Suppressor macrophage treated with lipopolysaccharide for 1 hour (primary cell): Measurements from ENCODE around the gene ZNF385B.
"Not testable (repeated sequence)": the region's sequence is repeated elsewhere in the genome, so short reads cannot be mapped to it uniquely, and the experiment has no call there.

Source experiments
- DNase-seq, 3 donors: peaks; one replicate each; pipeline ENCODE4 v3.0.0-alpha.2; 2020 to 2022

Gene ZNF385B

GRCh38 chr2:179675435-179675834, 186.0 kb downstream of the ZNF385B start:
- no peak for DNase-seq

- DNase-seq = no peak
These were observed 190.1 kb downstream of the ZNF385B start for GRCh38 chr2:179671043-179671981.

- no peak for DNase-seq
These were observed 192.2 kb downstream of the ZNF385B start for GRCh38 chr2:179669196-179669595.

DNA sequence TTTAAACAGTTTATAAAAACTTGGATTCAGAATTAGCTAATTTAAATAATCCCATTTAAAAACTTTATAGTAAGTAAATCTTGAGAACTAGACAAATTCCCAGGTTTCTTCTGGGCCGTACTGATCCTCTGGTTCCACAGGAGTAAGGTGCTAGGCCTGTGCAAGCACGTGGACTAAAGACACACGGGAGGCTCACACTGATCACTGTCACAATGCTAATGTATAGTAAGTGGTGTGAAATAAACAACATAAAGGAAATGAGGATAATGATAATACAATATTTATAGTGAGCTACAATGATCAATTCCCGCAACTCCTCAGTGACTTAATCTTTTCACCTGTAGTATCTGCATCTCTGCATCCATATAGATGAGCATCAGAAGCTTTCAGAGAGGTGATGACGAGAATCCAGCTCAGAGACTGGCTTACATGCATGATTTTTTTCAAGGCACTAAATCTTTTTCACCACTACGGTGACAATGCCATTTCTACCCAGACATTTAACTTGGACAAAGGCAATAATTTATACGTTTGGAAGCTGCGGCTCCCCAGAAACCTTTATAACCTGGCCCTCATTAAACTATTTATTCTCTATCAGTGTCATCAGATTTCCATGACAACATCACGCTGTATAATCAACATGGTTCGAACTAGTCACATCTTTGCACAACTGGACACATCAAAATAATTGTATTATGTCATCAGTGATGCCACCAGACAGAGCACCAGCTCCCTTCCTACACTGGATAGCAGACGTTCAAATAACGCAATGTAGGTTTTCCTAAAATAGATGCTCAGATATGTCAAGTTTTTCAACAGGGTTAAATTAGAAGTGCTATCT, 196.2 kb downstream of the ZNF385B start:
- no peak for DNase-seq

GRCh38 chr2:179661986-179662385, 199.4 kb downstream of the ZNF385B start:
- DNase-seq = no peak

- no peak for DNase-seq
These were observed 204.3 kb downstream of the ZNF385B start for GRCh38 chr2:179657068-179657595.

- peak in 2 of 3 donors; percentile 11 to 21 for DNase-seq
These were observed 205.8 kb downstream of the ZNF385B start for GRCh38 chr2:179655627-179656026.

DNA sequence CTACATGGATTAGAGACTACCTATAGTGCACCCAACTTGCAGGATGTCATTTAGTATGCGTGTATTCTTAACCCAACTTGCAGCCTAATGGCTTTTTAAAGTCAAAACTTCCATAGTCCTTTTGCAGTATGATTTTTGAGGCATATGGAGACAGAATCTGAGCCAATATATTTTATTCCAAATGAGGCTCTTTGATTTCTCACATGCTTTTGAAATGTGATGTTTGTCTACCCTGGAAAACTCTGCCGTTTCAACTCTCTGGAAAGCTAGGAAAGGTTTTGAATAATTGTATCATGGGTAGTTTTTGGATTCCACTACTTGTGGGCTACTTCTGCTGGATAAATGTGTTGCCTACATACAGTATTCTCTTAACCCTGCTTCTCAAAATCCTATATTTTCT, 206.6 kb downstream of the ZNF385B start:
- DNase-seq = no peak

- DNase-seq = no peak
These were observed 209.1 kb downstream of the ZNF385B start for GRCh38 chr2:179652296-179652695.

DNA sequence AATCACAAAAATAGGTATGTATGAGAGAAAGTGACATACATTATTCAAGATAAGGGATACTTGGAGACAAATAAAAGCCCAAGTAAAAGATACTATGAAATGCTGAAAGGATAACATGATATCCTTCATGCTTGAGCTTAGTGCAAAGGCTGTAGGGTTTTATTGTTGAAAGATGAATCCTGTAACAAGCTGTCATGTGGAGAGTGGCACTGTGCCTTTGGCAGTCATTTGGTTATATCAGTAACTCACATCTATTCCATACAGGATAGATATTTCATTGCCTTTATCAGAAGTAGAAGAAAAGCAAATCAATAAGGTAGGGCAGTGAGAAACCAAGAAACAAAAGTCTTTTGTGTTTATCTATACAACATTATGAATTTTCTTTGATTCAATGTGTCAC, 211.0 kb downstream of the ZNF385B start:
- peak in 1 of 3 donors; percentile 16 for DNase-seq

GRCh38 chr2:179646862-179647587, 214.4 kb downstream of the ZNF385B start:
- no peak for DNase-seq

DNA sequence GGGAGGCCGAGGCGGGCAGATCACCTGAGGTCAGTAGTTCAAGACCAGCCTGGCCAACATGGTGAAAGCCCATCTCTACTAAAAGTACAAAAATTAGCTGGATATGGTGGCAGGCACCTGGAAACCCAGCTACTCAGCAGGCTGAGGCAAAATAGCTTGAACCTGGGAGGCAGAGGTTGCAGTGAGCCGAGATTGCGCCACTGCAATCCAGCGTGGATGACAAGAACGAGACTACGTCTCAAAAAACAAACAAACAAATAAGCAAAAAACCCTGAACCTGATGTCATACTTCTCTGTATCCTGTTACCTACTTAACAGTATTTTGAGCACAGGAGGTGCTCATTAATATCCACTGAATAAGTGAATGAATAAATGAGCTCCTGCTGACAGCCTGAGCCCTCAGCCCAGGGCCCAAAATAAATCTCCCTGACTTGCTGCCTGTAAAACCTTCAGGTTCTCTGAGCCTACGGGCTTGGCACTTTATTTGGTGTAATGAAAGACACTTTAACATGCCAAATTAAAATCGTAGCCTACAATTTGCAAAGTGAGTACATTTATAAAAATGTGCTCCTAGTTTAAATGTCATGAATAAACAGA, 215.1 kb downstream of the ZNF385B start:
- DNase-seq = no peak

DNA sequence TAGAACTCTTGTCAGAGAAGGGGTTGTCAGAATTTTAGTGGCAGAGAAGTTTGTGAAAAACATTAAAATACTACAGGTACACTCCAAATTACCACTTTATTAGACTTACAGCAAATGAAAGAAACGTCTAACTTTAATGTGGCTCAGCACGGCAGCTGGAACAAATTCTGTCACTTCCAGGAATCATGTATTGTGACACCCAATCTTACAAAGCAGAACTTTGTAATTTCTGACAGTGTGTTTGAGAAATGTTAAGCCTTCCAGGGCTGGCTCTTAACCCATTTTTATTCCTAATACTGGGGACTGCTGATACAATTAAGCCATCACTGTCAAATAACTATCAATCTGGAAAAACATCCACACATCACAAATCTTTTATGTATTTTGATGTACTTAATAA, 216.4 kb downstream of the ZNF385B start:
- DNase-seq = no peak

DNA sequence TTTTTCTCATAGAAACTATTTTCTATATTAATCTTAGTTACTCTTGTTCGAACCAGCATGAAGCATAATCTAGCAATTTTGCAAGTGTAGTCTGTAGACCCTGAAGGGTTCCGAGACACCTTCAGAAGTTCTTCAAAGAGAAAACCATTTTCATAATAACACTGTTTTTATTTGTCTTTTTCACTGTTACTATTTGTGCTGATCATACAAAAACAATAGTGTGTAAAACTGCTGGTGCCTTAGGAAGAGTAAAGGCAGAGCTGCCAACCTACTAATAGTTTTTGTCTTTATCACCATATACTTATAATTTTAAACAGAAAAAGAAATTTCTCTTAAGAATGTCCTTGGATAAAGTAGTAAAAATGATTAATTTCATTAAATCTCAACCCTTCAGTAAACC, 218.9 kb downstream of the ZNF385B start:
- DNase-seq = peak in 1 of 3 donors; percentile 15

GRCh38 chr2:179636995-179637394, 224.4 kb downstream of the ZNF385B start:
- DNase-seq = no peak

- DNase-seq = no peak
These were observed 225.1 kb downstream of the ZNF385B start for GRCh38 chr2:179636100-179636980.

GRCh38 chr2:179631769-179632385, 229.5 kb downstream of the ZNF385B start:
- DNase-seq = not testable (repeated sequence)

- DNase-seq = not testable (repeated sequence)
These were observed 231.6 kb downstream of the ZNF385B start for GRCh38 chr2:179629776-179630175.

DNA sequence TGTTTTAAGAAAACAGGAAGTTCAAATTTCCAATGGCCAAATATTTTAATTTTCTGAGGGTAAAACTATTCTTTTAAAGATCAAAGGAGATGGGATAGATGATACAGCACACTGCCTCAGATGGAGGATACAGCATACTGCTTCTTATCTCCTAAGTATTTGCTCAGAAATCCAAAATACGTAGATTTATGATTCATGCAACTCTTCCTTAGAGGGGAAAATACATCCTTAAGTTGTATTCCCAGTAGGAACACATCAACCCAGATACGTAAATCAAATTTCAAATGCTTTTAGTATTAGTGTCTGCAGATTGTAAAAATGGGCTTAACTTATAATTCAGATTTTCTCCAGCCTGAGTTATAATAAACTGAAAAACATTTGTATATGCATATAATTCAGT, 235.2 kb downstream of the ZNF385B start:
- no peak for DNase-seq

DNA sequence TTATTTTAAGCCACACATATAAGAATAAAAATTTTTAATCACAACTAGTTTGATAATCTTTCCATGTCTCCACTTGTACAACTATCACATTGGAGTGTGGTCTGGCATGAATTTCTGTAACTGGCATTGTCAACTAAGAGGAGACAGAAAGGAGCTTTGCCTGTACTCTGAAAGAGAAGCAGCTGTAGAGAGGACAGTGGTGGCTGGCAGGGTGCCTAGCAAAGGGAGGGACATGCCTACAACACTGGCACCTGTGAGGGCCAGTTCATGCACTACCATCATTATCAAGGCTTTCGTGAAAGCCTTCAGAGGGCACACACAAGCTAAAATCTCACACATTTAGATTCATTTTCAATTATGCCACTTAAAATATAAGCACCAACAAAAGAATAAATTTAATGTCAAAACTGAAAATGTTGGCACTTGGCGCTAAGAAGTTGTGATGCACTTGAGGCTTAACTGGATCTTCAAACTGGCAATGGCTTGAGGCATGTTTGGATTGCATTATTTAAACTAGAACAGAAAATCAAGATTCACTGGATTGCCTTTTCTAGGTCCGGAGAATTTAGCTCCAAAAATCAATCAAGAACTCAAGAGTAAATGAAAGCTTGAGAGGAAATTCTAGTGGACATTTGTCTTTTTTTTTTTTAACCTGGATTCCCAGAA, 238.6 kb downstream of the ZNF385B start:
- no peak for DNase-seq
